NCI-H2227 treated with DMSO at 0.1 percent for 48 hours (cell line): ENCODE measurements around the gene LRRTM1.

Source experiments
- DNase-seq: peaks from one replicate; lab custom pipeline; 2025; lab: John Stamatoyannopoulos, UW

Gene LRRTM1

GRCh38 chr2:80302314-80303005 is 2.1 kb downstream of the LRRTM1 start:
- no peak for DNase-seq

- no peak for DNase-seq
Measured at GRCh38 chr2:80302001-80302313, 2.6 kb downstream of the LRRTM1 start.

- DNase-seq: no peak
Measured at GRCh38 chr2:80300954-80301353, 3.6 kb downstream of the LRRTM1 start.

GRCh38 chr2:80300346-80300745 is 4.2 kb downstream of the LRRTM1 start:
- DNase-seq: no peak

GRCh38 chr2:80299661-80300060 is 4.9 kb downstream of the LRRTM1 start:
- no peak for DNase-seq

GRCh38 chr2:80298954-80299353 is 5.6 kb downstream of the LRRTM1 start:
- no peak for DNase-seq

GRCh38 chr2:80293039-80293438 is 11.5 kb downstream of the LRRTM1 start:
- DNase-seq: peak; percentile 5

GRCh38 chr2:80292474-80292873 is 12.1 kb downstream of the LRRTM1 start:
- DNase-seq: no peak

- DNase-seq: no peak
Measured at GRCh38 chr2:80291656-80292055, 12.9 kb downstream of the LRRTM1 start.

- DNase-seq: peak; percentile 8
Measured at GRCh38 chr2:80288576-80288975, 16.0 kb downstream of the LRRTM1 start.

- DNase-seq: peak; percentile 52
Measured at GRCh38 chr2:80281049-80281448, 23.5 kb downstream of the LRRTM1 start.

GRCh38 chr2:80280598-80280997 is 24.0 kb downstream of the LRRTM1 start:
- no peak for DNase-seq

GRCh38 chr2:80269806-80270205 is 34.7 kb downstream of the LRRTM1 start:
- DNase-seq: no peak

GRCh38 chr2:80266231-80266630 is 38.3 kb downstream of the LRRTM1 start:
- DNase-seq: no peak

GRCh38 chr2:80259292-80259691 is 45.3 kb downstream of the LRRTM1 start:
- DNase-seq: no peak

GRCh38 chr2:80258793-80259192 is 45.8 kb downstream of the LRRTM1 start:
- no peak for DNase-seq

- DNase-seq: no peak
Measured at GRCh38 chr2:80258341-80258740, 46.2 kb downstream of the LRRTM1 start.

GRCh38 chr2:80257450-80257849 is 47.1 kb downstream of the LRRTM1 start:
- DNase-seq: no peak

- no peak for DNase-seq
Measured at GRCh38 chr2:80256782-80257167, 47.8 kb downstream of the LRRTM1 start.

- DNase-seq: peak; percentile 30
Measured at GRCh38 chr2:80255918-80256781, 48.4 kb downstream of the LRRTM1 start.

- DNase-seq: no peak
Measured at GRCh38 chr2:80252294-80252986, 52.1 kb downstream of the LRRTM1 start.
